B cell (primary cell): ENCODE results near the gene BCL2L11. TPM values are rescaled to one million over a fixed set of nuclear protein-coding genes. Genes with fewer than 3 reads are reported as not detected.

Experiments
- ATAC-seq: fragments of 200-7000 bp; cut with Tn5 transposase; one replicate; pipeline ENCODE4 v1.10.0; 2021; ENCODE audit warnings: low read depth, mild to moderate bottlenecking, moderate number of reproducible peaks, moderate library complexity
- CTCF ChIA-PET: fragments of 350-600 bp; sonication (Branson Sonifier 250); formaldehyde crosslinking; loops from one replicate; lab custom pipeline; 2021; ENCODE audit warnings: antibody characterized with exemption, inconsistent platforms; lab: Charles Lee
- POLR2A ChIA-PET: fragments of 350-600 bp; sonication (Branson Sonifier 250); formaldehyde crosslinking; loops from one replicate; lab custom pipeline; 2021; ENCODE audit warnings: antibody characterized with exemption; lab: Charles Lee
- DNase-seq: peaks from one replicate; pipeline ENCODE4 v3.0.0; 2013
- H2AFZ ChIP-seq: 2 replicates; pipeline ENCODE4 v1.6.1; 2012; ENCODE audit warnings: mild to moderate bottlenecking, low read depth, low read length; ENCODE audit not compliant: insufficient read depth, poor library complexity, severe bottlenecking
- H3K27ac ChIP-seq, 2 donors: 1 replicate in 1 of 2; 2 replicates in 1 of 2; pipeline ENCODE4 v1.5.1; 2012 to 2013; ENCODE audit warnings: low read length in 2 of 2, mild to moderate bottlenecking in 2 of 2, moderate library complexity in 1 of 2
- H3K27me3 ChIP-seq, 4 experiments: fragments of 200-600 bp in 1 of 4; sonication (generic) in 1 of 4; replicated peaks in 1 of 4; 1 replicate in 2 of 4; 2 replicates in 2 of 4; pipeline versions ENCODE4 v1.6.1 to v1.7.0; 2013 to 2016; ENCODE audit warnings: low read length in 3 of 4, mild to moderate bottlenecking in 2 of 4, mixed read lengths in 1 of 4, moderate library complexity in 1 of 4; ENCODE audit not compliant: insufficient read depth in 4 of 4, control insufficient read depth in 3 of 4; ENCODE audit errors: control extremely low read depth in 1 of 4
- H3K36me3 ChIP-seq, 2 experiments: replicated peaks in 1 of 2; 1 replicate in 1 of 2; 2 replicates in 1 of 2; pipeline versions ENCODE4 v1.6.1 to v1.7.1; 2013; ENCODE audit warnings: low read length in 1 of 2; ENCODE audit not compliant: insufficient read depth in 2 of 2, control insufficient read depth in 1 of 2; ENCODE audit errors: control extremely low read depth in 1 of 2, extremely low read depth in 1 of 2
- H3K4me1 ChIP-seq, 2 donors: fragments of 200-600 bp in 1 of 2; sonication (generic) in 1 of 2; 1 replicate in 1 of 2; 2 replicates in 1 of 2; pipeline versions ENCODE4 v1.5.1 to v1.6.1; 2013 to 2017; ENCODE audit warnings: low read length in 2 of 2; ENCODE audit not compliant: control insufficient read depth in 2 of 2, insufficient read depth in 2 of 2
- H3K4me2 ChIP-seq: replicated peaks from 2 replicates; pipeline ENCODE3; 2012; ENCODE audit warnings: mild to moderate bottlenecking, low read depth, low read length; ENCODE audit not compliant: poor library complexity, severe bottlenecking
- H3K4me3 ChIP-seq, 5 experiments: fragments of 200-600 bp in 1 of 5; sonication (generic) in 1 of 5; 1 replicate in 3 of 5; 2 replicates in 2 of 5; pipeline versions ENCODE4 v1.5.1 to v1.7.0; 2011 to 2016; ENCODE audit warnings: low read length in 4 of 5, mild to moderate bottlenecking in 4 of 5, low read depth in 2 of 5, control low read depth in 1 of 5, moderate library complexity in 1 of 5; ENCODE audit not compliant: insufficient read depth in 1 of 5; ENCODE audit errors: control extremely low read depth in 1 of 5, extremely low read depth in 1 of 5
- H3K79me2 ChIP-seq: fragments of 200-600 bp; sonication (generic); one replicate; pipeline ENCODE4 v1.6.0; 2016; ENCODE audit warnings: low read length; ENCODE audit not compliant: control insufficient read depth, insufficient read depth
- H3K9ac ChIP-seq: fragments of 200-600 bp; sonication (generic); 2 replicates; pipeline ENCODE4 v1.6.1; 2017; ENCODE audit warnings: mild to moderate bottlenecking, low read length, moderate library complexity
- H3K9me3 ChIP-seq, 3 donors: one replicate each; pipeline versions ENCODE4 v1.6.1 to v1.7.1; 2013; ENCODE audit warnings: low read length in 2 of 3; ENCODE audit not compliant: control insufficient read depth in 2 of 3, insufficient read depth in 1 of 3; ENCODE audit errors: control extremely low read depth in 1 of 3
- H4K20me1 ChIP-seq: 2 replicates; pipeline ENCODE4 v1.6.0; 2012; ENCODE audit warnings: mild to moderate bottlenecking, low read length; ENCODE audit not compliant: insufficient read depth, control insufficient read depth, poor library complexity, severe bottlenecking
- H3K27ac Mint-ChIP-seq: one replicate; pipeline ENCODE4 v1.8.0; 2021; ENCODE audit warnings: mixed read lengths
- H3K27me3 Mint-ChIP-seq: one replicate; pipeline ENCODE4 v1.8.0; 2021; ENCODE audit warnings: mixed read lengths
- H3K4me1 Mint-ChIP-seq: one replicate; pipeline ENCODE4 v1.8.0; 2021; ENCODE audit warnings: mixed read lengths
- H3K4me3 Mint-ChIP-seq: one replicate; pipeline ENCODE4 v1.8.0; 2021; ENCODE audit warnings: mixed read lengths
- H3K9me3 Mint-ChIP-seq: one replicate; pipeline ENCODE4 v1.8.0; 2022; ENCODE audit warnings: mixed read lengths; ENCODE audit not compliant: insufficient read depth
- EZH2 ChIP-seq: IDR thresholded peaks from 2 replicates; pipeline ENCODE4 v1.6.1; 2012; ENCODE audit warnings: borderline replicate concordance, low read depth, mild to moderate bottlenecking, moderate library complexity, low read length; ENCODE audit not compliant: insufficient read depth, poor library complexity, severe bottlenecking
- WGBS: methylation state at CpG from one replicate; pipeline ENCODE4 v1.1.5; 2013; ENCODE audit warnings: missing lambda C conversion rate; ENCODE audit not compliant: insufficient coverage; 5-methylcytosine and 5-hydroxymethylcytosine counted together
- intact Hi-C: fragments of 100-400 bp; cut with micrococcal nuclease; formaldehyde crosslinking; loops from one replicate; pipeline ENCODE4 v1.10.0; 2022
- polyA plus RNA-seq: library from polyadenylated mRNA; depleted of rRNA; stranded (reverse); fragments of >200 nt; gene quantifications from 2 replicates; pipeline ENCODE4 v1.2.3, GENCODE V29; 2012
- total RNA-seq, 2 donors: library from RNA; stranded (reverse); fragments of 120-200 nt in 1 of 2; gene quantifications; 1 replicate in 1 of 2; 2 replicates in 1 of 2; pipeline versions ENCODE4 v1.2.3 to v1.2.4, GENCODE V29; 2013 to 2022
- TF ChIP-seq, protein P1 (sequence below): fragments of 200-600 bp; IDR thresholded peaks from one replicate; pipeline ENCODE4 v1.8.0; 2022; ENCODE audit warnings: antibody characterized with exemption, mild to moderate bottlenecking

Gene BCL2L11
- total and polyA plus RNA-seq, 2 donors (not counting 1 experiment from before 2014, with no cell fraction given), result 13.8 to 164 TPM

GRCh38 chr2:111091811-111092211 lies 28.9 kb upstream of the BCL2L11 start:
- no peaks in the 10 kb centered on the region for H4K20me1 ChIP-seq
- WGBS, result 92% methylated on average over 3 of the region's 3 CpGs
- intact Hi-C loops, result loop anchor here (5.0 kb wide), 1 partner anchor 35 kb away; no protein-coding TSS in a partner anchor
- DNase-seq (no peak), ATAC-seq (no peak)
- peaks cover 0 to 1% (median 0%) of the 10 kb centered on the region in 3 donors for H3K9me3 ChIP-seq
- Mint-ChIP-seq H3K4me1 (no peaks in the 10 kb centered on the region), H3K27me3 (peaks cover 10% of the 10 kb centered on the region), H3K4me3 (no peak overlapping the region), H3K27ac (no peak overlapping the region), H3K9me3 (no peaks in the 10 kb centered on the region)
- no peak overlapping the region for H3K4me3 ChIP-seq
- no peak overlapping the region for H3K4me2 ChIP-seq
- CTCF ChIA-PET, result no interaction called here
- H3K27ac ChIP-seq, result no peak overlapping the region
- H3K9ac ChIP-seq, result no peak overlapping the region
- TF ChIP-seq, protein P1, sequence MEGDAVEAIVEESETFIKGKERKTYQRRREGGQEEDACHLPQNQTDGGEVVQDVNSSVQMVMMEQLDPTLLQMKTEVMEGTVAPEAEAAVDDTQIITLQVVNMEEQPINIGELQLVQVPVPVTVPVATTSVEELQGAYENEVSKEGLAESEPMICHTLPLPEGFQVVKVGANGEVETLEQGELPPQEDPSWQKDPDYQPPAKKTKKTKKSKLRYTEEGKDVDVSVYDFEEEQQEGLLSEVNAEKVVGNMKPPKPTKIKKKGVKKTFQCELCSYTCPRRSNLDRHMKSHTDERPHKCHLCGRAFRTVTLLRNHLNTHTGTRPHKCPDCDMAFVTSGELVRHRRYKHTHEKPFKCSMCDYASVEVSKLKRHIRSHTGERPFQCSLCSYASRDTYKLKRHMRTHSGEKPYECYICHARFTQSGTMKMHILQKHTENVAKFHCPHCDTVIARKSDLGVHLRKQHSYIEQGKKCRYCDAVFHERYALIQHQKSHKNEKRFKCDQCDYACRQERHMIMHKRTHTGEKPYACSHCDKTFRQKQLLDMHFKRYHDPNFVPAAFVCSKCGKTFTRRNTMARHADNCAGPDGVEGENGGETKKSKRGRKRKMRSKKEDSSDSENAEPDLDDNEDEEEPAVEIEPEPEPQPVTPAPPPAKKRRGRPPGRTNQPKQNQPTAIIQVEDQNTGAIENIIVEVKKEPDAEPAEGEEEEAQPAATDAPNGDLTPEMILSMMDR, result no peak
- TF ChIP-seq EZH2, result no peak
- POLR2A ChIA-PET, result no interaction called here
- no peak overlapping the region for H2AFZ ChIP-seq
- no peaks in the 10 kb centered on the region for H3K36me3 ChIP-seq
- H3K27me3 ChIP-seq, result peaks cover 0 to 5% (median 2%) of the 10 kb centered on the region in 4 experiments
- H3K79me2 ChIP-seq, result no peaks in the 10 kb centered on the region
- H3K4me1 ChIP-seq, result no peaks in the 10 kb centered on the region

DNA sequence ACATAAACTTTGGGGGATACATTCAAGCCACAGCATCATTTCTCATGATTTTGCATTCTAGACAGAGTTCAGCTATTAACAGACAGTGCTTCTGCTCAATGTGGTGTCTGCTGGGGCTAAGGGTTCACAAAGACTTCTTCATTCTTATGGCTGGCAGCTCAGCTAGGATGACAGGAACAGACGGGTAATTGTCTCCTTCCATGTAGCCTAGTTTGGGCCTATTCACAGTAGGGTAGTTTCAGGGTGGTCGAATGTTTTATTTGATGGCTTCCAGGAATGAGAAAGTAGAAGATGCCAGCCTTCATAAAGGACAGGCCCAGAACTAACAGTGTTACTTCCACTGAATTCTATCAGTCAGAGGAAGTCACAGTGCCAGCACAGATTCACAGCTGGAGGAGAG lies 26.0 kb upstream of the BCL2L11 start:
- Histone ChIP-seq H3K79me2 (no peaks in the 10 kb centered on the region), H2AFZ (no peak overlapping the region), H3K4me3 (no peak overlapping the region), H4K20me1 (no peaks in the 10 kb centered on the region), H3K27me3 (peaks cover 0 to 5% (median 2%) of the 10 kb centered on the region in 4 experiments), H3K36me3 (no peaks in the 10 kb centered on the region), H3K4me1 (no peaks in the 10 kb centered on the region), H3K9me3 (peaks cover 0 to 1% (median 0%) of the 10 kb centered on the region in 3 donors), H3K27ac (no peak overlapping the region), H3K9ac (no peak overlapping the region), H3K4me2 (no peak overlapping the region)
- Mint-ChIP-seq H3K27me3 (peaks cover 10% of the 10 kb centered on the region), H3K9me3 (no peaks in the 10 kb centered on the region), H3K4me1 (no peaks in the 10 kb centered on the region), H3K27ac (no peak overlapping the region), H3K4me3 (no peak overlapping the region)
- no peak for DNase-seq
- WGBS, result 100% methylated on average over 1 of the region's 2 CpGs
- POLR2A ChIA-PET, result no interaction called here
- TF ChIP-seq, protein P1, result no peak
- no peak for TF ChIP-seq EZH2
- CTCF ChIA-PET, result no interaction called here
- no peak for ATAC-seq
- intact Hi-C loops, result loop anchor here (5.0 kb wide), 1 partner anchor 37 kb away; no protein-coding TSS in a partner anchor
